ENCODE results near the gene RAB3IL1. TPM values are rescaled to one million over a fixed set of nuclear protein-coding genes. Genes with fewer than 3 reads are reported as not detected.

The RAB3IL1 gene
- total and polyA plus RNA-seq, 2 of the 13 experiments (the other 11 are each of a cell fraction or from before 2014, with no cell fraction given): 1.2 to 2.0 TPM

DNA sequence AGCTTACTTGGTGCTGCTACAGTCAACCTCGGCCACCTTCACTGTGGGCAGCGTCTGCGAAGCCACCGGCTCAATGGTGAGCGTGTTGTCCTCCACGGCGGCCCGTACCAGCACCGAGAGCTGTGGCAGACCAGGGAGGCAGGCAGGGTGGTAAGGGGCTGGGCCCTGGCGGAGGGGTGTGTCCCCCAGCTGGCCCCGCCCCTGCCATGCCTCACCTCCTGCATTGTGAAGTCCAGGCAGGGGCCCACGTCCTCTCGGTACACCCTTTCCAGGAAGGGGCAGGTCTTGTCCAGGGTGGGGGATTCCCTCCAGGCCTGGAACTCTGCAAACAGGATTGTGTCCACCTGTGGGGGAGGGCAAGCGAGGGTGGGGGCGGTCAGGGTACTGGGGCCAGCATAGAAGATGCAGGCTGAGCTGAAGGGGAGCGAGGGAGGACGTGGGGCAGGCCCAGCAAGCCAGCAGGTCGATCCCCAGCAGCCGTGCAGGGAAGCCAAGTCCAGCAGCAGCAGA is 12.8 kb downstream of the RAB3IL1 start (continued):
- peak; percentile 43; the same call in 1 of the 2 replicates for TF ChIP-seq KDM5B (CRISPR knock-in tag; IDR thresholded peaks at IDR 0.05; ENCODE audit: borderline replicate concordance)
- peak; percentile 1; the same call in 1 of the 2 replicates for TF ChIP-seq IKZF5 (CRISPR knock-in tag; IDR thresholded peaks at IDR 0.05)
- no peak for TF ChIP-seq IRX3 (CRISPR knock-in tag; IDR thresholded peaks at IDR 0.05; ENCODE audit: borderline replicate concordance, low read depth)
- TF ChIP-seq HNF4G (IDR thresholded peaks at IDR 0.05; ENCODE audit: borderline replicate concordance, low read depth, low read length): no peak
- 0 out of 2 replicates have a peak, but pooled peaks have one; percentile 72 for TF ChIP-seq HNF4G (CRISPR knock-in tag; IDR thresholded peaks at IDR 0.05; ENCODE audit: borderline replicate concordance, low read depth)
- TF ChIP-seq ZNF784 (CRISPR knock-in tag; IDR thresholded peaks at IDR 0.05; ENCODE audit: borderline replicate concordance): no peak
- TF ChIP-seq SMAD3 (CRISPR knock-in tag; IDR thresholded peaks at IDR 0.05): no peak
- no peak for TF ChIP-seq HMG20B (CRISPR knock-in tag; conservative IDR thresholded peaks at IDR 0.05)
- peak; percentile 96 for TF ChIP-seq SP4 (CRISPR knock-in tag; IDR thresholded peaks at IDR 0.05)
- TF ChIP-seq SP1 (IDR thresholded peaks at IDR 0.05): no peak
- TF ChIP-seq SP1 (CRISPR knock-in tag; IDR thresholded peaks at IDR 0.05): peak; percentile 84
- TF ChIP-seq, protein P1, sequence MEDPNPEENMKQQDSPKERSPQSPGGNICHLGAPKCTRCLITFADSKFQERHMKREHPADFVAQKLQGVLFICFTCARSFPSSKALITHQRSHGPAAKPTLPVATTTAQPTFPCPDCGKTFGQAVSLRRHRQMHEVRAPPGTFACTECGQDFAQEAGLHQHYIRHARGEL (CRISPR knock-in tag; IDR thresholded peaks at IDR 0.05): no peak
- no peak for TF ChIP-seq ZNF296 (CRISPR knock-in tag; conservative IDR thresholded peaks at IDR 0.05)
- TF ChIP-seq GABPA (IDR thresholded peaks at IDR 0.05; ENCODE audit: low read depth, low read length): no peak
- no peak for TF ChIP-seq GABPA (CRISPR knock-in tag; IDR thresholded peaks at IDR 0.05; ENCODE audit: low read depth)
- peak; percentile 66; the same call in 1 of the 2 replicates for TF ChIP-seq BCL3 (CRISPR knock-in tag; IDR thresholded peaks at IDR 0.05)
- no peak for TF ChIP-seq CHD2 (IDR thresholded peaks at IDR 0.05; ENCODE audit: low read depth, low read length)
- TF ChIP-seq MXI1 (IDR thresholded peaks at IDR 0.05; ENCODE audit: borderline replicate concordance, low read depth, low read length): peak; percentile 67; the same call in 1 of the 3 replicates
- no peak for TF ChIP-seq ZBTB2 (CRISPR knock-in tag; IDR thresholded peaks at IDR 0.05; ENCODE audit: low read depth)
- no peak for TF ChIP-seq ZNF550 (CRISPR knock-in tag; IDR thresholded peaks at IDR 0.05; ENCODE audit: borderline replicate concordance)
- no peak for TF ChIP-seq ZNF75D (CRISPR knock-in tag; IDR thresholded peaks at IDR 0.05; ENCODE audit: borderline replicate concordance)
- peak; percentile 89 for TF ChIP-seq HNRNPL (IDR thresholded peaks at IDR 0.05; ENCODE audit: low read depth, low read length)
- TF ChIP-seq ZEB1 (IDR thresholded peaks at IDR 0.05; ENCODE audit: insufficient replicate concordance, low read depth): no peak
- peak; percentile 39; the same call in 1 of the 2 replicates for TF ChIP-seq THAP11 (CRISPR knock-in tag; IDR thresholded peaks at IDR 0.05)
- TF ChIP-seq AGO2 (optimal IDR thresholded peaks at IDR 0.05; ENCODE audit: low read depth, low read length): no peak
- TF ChIP-seq ZFY (CRISPR knock-in tag; IDR thresholded peaks at IDR 0.05): peak; percentile 52; the same call in 1 of the 2 replicates
- TF ChIP-seq GTF3A (CRISPR knock-in tag; conservative IDR thresholded peaks at IDR 0.05): 0 out of 2 replicates have a peak, but pooled peaks have one; percentile 70
- TF ChIP-seq DPF2 (CRISPR knock-in tag; IDR thresholded peaks at IDR 0.05; ENCODE audit: borderline replicate concordance, low read depth): 0 out of 2 replicates have a peak, but pooled peaks have one; percentile 43
